ENCODE results near the gene ETV6.

DNA sequence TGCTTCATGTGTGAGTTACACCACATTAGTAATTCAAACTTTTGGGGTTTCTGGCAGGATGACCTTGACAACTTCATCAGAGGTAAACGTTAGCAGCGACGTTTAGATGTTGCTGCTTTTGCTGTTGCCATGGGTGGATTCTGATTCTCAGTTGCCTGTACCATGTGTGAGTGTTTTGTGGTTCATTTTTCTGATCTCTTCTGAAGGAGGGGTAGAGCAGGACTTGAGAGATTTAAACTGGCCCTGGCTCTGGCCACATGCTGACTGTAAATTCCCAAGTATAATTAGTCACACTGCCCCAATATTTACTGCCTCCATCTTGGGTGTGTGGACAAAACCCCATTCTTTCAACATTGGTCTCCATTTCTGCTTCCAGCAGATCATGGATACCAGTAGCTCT is 110.4 kb downstream of the ETV6 start:
- TF ChIP-seq, protein P1, sequence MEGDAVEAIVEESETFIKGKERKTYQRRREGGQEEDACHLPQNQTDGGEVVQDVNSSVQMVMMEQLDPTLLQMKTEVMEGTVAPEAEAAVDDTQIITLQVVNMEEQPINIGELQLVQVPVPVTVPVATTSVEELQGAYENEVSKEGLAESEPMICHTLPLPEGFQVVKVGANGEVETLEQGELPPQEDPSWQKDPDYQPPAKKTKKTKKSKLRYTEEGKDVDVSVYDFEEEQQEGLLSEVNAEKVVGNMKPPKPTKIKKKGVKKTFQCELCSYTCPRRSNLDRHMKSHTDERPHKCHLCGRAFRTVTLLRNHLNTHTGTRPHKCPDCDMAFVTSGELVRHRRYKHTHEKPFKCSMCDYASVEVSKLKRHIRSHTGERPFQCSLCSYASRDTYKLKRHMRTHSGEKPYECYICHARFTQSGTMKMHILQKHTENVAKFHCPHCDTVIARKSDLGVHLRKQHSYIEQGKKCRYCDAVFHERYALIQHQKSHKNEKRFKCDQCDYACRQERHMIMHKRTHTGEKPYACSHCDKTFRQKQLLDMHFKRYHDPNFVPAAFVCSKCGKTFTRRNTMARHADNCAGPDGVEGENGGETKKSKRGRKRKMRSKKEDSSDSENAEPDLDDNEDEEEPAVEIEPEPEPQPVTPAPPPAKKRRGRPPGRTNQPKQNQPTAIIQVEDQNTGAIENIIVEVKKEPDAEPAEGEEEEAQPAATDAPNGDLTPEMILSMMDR (IDR thresholded peaks at IDR 0.05; ENCODE audit: borderline replicate concordance, extremely low read depth, low read length, poor library complexity, severe bottlenecking), result no peak
- TF ChIP-seq EZH2 (IDR thresholded peaks at IDR 0.05; ENCODE audit: borderline replicate concordance, low read depth, low read length, severe bottlenecking), result no peak
